Measurements from ENCODE around the gene ARHGEF6.
"Not testable (repeated sequence)": the region's sequence is repeated elsewhere in the genome, so short reads cannot be mapped to it uniquely, and the experiment has no call there.

ARHGEF6 gene

DNA sequence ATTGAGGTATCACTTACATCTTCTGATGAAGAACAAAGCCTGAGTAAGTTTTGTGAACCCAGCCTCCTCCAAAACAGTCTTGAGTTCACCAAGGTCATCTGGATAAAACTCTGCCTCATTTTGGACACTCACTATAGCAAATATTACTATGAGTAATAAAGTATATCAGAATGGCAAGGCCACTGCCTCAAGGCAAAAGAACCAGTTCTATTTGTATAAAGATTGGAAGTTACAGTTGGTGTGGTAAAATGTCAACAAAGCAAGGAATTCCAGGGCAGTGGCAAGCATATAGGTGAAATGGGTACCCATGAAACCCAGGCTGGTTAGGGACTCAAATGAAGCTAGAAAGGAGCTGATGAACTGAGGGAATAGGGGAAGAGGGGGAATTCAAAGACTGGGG is 2.4 kb upstream of the ARHGEF6 start:
- DNase-seq (ENCODE audit: low read depth), result no peak

DNA sequence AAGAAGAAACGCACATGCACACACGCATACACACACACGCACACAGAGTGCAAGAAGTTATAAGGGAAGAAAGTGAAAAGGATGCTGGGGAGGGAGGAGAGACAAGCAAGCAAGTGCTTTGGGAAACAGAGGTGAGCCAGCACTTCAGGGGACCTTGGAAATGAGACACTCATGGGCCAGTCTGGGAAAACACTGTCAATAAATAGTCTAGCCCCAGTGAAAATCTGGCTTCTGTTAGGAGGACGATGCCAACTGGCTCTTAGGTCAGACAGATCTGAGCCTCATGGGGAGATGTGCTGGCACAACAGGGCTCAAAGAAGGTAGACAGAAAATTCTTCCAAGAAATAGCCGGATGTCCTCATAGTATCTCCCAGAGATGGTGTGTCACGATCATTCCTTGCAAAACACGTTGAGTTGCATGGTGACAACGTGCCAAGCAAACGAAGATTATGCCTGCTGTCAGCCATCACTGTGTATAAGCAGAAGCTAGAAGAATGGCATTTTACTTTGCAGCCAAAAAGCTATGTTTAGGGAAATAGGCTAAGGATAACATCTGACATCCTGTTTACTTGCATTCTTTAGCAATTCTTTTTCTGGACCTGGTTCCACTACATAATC is 557 bp upstream of the ARHGEF6 start:
- DNase-seq (ENCODE audit: low read depth), result no peak

DNA sequence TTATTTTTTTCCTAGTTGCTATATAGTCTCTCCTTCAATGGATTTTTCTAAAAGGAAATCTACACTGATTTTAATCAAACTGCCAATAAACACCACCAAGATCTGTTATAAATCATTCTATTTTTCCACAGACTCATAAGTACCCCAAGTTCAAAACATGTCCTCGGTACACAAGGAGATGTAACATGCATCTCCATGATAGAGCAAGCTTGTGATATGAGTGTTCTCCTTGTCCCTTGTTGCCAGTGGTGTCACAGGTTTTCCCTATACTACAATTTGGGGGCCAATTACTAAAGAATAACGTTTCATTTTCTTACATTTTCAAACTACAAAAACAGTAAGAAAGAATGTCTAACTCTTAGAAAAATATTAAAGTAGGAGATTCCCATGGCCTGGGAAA is 491 bp downstream of the ARHGEF6 start:
- no peak for DNase-seq (ENCODE audit: low read depth)

DNA sequence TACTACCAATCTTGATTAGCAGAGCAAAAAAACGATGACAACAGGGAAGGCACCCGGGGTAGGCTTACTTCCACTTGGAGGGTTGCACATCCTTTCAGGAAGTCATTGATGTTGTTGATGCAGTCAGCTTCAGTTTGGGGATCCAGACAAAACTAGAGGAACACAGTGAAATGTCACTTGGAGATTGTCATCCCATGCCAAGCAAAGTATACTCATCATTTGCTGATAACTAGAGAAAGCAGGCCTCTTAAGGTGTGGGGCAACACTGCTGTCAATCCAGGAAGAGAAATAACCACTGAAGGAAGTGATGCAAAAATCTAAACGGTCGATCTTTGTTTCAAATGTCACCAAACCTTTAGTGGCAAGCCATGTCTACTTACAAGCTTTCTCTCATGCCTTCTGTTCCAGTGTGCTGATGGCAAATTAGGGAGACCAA is 1.4 kb downstream of the ARHGEF6 start:
- DNase-seq (ENCODE audit: low read depth), result no peak

DNA sequence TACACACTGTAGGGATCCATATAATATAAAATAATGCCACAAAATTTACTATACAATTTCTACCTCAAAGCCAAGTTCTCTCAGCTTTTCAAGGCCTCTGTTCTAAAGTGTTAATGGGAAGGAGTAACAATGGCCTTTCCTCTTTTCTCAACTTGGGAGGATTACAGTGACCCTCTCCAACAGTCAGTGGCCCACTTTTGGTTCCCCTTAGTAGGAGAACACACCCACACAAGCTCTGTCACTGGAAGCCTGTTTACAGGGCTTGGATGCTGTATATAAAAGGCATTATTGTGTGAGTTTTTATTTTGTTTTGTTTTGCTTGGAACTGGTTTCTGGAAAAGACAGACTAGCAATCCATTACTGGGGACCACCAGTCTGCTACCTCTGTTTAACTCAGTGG is 1.8 kb downstream of the ARHGEF6 start:
- no peak for DNase-seq (ENCODE audit: low read depth)

DNA sequence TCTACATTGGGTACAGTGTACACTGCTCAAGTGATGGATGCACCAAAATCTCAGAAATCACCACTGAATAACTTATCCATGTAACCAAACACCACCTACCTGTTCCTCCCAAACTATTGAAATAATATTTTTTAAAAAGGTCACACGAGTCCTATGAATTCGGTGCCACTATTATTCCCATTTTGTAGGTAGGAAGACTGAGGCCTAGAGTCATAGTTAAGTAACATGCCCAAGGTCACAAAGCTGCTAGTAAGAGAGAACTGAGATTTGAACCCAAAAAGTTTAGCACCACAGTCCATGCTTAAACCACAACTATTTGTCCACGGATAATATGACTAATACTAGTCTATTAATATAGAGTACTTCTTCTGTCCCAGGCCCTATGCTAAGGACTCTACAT is 2.7 kb downstream of the ARHGEF6 start:
- DNase-seq (ENCODE audit: low read depth), result no peak

DNA sequence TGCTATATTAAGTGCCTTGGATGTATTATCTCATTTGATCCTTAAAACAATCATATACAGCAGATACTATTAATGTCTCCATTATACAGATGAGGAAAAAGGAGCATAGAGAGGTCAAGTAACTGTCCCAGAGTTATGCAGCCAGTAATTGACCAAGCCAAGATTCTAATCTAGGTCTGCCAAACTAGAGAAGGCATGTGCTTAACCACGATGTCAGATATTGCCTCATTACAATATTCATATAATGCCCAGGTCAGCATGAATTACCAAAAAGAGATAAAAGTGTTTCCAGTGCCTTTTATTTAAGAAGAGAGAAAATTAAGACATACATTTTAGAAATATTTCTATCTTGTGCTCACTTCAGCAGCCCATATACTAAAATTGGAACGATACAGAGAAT is 7.1 kb downstream of the ARHGEF6 start:
- no peak for DNase-seq (ENCODE audit: low read depth)

DNA sequence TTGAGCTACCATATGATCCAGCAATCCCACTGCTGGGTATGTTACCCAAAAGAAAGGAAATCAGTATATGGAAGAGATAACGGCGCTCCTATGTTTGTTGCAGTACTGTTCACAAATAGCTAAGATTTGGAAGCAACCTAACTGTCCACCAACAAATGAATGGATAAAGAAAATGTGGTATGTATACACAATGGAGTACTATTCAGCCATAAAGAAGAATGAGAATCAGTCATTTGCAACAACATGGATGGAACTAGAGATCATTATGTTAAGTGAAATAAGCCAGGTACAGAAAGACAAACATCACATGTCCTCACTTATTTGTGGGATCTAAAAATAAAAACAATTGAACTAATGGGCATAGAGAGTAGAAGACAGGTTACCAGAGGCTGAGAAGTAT is 8.9 kb downstream of the ARHGEF6 start:
- DNase-seq (ENCODE audit: low read depth), result not testable (repeated sequence)

DNA sequence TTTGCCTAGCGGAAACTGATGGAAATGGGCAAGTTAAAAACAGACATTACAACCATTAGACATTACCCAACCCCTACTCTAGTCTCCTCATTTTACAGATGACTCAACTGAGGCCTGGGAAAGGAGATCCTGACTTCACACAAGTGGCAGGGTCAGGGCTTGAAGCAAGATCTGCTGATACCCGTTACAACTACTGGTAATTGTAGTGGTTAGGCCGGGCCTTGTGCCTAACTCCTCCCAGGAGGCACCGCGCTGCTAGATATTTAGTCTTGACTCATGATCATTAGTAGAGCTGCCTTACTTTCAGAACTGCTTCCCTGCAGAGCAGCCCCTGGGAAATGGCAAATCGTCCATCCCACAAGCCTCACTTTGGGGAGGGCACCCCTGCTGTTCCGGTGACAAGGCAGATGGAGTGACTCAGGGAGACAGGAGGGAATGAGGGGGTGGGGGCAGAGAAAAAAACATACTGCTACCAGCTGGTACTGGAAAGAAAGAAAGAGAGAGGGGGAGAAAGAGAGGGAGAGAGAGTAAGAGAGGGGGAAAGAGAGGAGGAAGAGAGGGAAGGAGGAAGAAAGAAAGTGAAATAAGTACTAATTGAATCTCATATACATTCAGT is 12.2 kb downstream of the ARHGEF6 start:
- DNase-seq (ENCODE audit: low read depth), result no peak

DNA sequence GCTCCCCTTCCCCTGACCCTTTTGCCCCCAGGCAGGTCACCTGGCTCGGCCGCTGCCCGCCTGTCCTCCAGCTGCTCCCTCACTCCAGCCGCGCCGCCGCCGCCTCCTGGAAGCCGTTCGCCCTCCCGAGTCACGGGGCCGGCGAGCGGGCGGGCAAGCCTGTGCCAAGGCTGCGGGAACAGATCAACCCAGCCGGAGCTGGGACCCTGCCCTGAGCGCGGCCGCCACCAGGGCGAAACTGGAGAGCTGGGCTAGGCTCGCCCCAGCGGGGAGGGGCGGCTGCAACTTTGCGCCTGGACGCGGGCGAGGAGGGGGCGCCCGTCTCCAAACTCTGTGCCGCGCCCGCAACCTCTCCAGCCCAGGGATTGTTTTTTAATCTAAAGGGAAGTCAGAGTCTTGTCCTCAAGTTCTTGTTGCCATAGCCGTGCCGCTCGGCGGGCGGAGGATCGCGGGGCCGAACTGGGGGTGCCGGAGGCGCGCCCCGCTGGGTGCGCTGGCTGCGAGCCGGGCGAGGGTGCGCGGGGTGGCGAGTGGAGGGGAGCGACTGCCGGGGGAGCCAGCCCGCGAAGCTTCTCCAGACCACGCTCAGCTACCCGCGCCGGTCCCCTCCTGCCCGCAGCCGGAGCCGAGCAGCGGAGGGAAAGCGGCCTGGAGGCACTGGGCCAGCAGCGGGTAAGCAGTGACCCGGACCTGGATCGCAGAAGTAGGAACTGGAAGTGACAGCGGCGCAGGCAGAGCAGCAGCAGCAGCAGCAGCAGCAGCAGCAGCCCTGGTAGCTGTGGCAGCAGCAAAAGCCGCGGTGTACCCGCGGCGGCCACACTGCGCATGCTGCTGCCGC is 13.4 kb downstream of the ARHGEF6 start:
- no peak for DNase-seq (ENCODE audit: low read depth)

DNA sequence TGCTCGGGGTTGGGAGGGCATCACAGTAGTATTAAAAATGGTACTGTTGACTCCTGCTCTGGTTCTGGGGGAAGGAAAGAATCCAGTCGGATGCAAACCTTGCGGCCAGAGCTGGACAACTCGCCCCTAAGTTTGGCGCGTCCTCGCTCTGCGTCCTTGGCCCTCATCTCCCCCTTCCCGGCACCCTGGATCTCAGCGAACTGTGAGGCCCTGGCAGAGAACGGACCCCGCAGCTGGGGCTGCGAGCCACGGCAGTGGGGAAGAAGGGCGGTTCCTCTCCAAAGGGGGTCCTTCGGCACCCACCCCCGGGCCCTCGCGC is 14.0 kb downstream of the ARHGEF6 start:
- DNase-seq (ENCODE audit: low read depth), result no peak

DNA sequence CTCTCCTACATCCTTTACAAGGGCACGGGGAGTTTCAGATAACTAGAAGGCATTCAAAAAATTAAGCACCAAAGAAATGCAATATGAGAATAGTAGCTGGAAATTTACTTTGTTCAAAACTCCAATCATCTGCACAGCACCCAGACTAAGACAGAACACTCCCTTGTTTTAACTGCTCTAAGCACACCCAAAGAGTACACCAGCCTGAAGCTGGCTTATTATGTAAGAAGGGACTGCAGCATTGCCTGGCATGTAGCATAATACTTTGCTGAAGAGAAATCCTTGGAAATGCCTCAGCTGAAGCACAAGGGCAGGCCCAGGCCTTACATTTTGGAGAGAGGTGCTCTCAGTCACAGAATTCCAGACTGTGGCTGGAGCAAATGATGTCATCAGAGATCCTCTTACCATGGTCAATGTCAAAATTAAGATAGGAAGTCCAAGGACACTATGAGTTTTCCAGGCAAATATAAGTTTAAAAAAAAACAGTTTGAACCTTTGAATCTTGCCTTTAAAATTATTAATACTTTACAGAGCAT is 14.8 kb downstream of the ARHGEF6 start:
- no peak for DNase-seq (ENCODE audit: low read depth)

DNA sequence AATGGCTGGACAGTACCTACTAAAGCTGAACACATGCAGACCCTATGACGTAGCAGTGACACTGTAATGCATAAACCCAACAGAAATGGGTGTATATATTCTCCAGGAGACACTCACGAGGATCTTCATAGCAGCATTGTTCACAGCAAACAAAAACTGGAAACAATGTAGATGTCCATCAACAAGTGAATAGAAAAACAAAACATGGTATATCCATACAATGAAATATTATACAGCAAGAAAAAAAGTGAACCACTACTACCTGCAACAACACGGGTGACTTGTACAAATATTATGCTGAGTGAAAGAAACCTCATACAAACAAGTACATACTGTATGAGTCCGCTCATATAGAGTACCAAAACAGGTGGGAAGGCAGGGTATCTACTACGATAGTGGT is 16.5 kb downstream of the ARHGEF6 start:
- no peak for DNase-seq (ENCODE audit: low read depth)

DNA sequence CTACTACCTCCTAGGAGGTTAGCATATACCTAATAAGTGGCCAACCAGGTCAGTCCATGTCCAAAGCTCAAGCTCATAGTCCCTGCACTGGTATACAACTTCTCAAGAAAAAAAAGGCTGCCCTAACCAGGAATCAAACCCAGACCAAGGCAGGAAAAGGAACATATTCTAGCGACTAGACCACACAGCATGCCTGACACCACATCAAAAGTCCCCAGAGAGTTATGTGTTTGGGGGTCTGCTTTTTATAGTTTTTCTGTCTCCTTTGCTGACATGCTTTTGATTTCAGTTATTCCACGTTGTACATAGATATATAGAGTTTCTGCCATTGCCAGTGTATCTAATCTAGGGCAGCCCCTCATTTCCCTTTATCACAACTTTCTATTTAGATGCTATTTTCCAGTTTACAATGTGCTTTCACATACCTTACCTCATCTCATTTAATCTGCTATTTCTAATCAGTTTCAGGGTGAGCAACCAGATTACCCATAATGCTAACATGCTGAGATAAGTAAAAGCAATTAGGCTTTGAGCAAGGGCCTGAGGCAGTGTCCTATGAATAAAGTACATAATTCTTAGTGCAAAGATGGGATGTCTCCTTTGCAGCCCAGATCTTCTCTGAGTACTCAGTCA is 17.8 kb downstream of the ARHGEF6 start:
- DNase-seq (ENCODE audit: low read depth), result no peak

DNA sequence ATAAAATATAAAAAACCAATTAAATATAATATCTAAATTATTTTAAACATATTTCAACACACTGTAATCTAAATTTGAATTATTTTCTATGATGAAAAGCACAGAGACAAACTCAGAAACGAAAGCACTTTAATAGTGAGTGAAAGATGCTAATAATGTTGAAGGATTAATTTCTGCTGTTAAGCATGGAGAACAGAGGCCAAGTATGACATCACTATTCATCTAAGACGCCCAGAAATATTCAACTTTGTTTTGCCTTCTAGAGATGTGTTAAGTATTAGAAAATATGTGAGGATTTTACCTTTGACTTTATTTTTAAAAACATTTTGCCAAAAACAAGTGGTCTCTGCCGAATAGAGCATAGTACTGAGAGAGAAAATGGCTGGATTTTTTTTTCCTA is 19.3 kb downstream of the ARHGEF6 start:
- no peak for DNase-seq (ENCODE audit: low read depth)

DNA sequence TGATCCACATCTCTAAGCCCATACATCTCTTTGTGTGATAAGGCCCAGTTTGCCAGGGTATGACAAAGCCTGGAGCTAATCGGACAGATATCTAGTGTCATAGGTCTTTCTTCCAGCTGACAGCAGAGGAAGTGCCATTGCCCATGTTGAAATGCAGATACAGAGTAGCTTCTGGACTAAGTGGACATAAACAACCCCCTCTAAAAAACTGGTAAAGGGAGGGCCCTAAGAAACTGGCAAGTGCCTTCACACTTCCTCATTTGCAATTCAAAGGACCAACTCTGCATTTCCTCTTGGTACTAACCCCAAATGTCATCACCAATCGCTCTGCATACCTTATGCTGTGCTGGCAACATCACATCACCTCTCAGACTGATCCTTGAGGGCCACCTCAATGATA is 20.8 kb downstream of the ARHGEF6 start:
- no peak for DNase-seq (ENCODE audit: low read depth)

DNA sequence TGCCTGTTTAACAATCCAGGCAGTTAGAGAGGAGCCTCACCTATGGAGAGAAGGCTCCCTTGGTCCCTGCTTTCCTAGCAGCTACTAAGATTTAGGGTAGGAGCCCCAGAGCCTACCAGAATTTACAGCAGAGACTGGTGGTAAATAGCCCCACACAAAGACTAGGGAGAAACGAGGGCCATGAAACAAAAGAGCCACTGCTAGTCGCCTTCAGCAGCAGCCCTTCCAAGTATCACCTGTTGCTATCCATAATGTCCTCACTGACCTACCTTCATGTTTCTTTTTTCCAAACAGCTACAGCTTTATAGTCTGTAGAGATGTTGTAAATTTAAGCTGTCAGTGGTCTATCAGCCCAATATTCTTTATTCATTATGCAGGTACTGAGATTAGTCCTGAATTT is 25.3 kb downstream of the ARHGEF6 start:
- DNase-seq (ENCODE audit: low read depth), result no peak

DNA sequence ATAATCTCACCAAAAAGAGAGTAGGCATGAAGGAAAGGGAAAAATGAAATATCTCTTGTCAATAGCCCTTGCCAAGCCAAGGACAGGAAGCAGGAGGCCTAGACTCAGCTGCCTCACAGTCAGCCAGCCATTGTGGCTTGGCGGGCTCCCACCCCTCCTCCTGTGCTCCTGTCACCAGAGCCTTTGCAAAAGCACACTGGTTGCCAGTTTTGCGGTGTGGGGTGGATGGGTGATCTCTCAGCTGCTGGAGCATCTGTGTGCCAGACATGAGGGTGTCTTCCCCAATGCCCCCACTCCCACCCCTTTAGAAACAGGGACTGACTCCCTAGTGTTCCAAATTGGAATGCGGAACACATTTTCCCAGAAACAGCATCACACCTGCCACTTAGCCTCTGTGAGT is 26.1 kb downstream of the ARHGEF6 start:
- no peak for DNase-seq (ENCODE audit: low read depth)

DNA sequence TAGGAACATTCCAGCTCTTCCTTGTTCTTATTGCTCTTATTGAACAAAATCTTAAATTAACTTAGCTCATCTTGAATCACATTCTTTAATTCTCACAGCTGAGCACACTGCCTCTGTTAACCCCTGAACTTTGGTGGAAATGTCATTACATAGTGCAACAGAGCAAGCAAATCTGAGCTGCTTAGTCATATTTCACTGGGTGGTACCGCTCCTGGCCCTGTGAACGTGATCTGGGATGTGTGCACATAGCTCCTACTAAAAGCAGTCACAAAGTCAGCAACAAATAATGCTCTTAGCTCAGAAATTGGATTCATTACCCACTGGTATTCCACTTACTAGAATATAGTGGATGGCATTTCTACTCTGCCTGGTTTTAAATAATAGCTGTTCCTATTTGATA is 27.9 kb downstream of the ARHGEF6 start:
- no peak for DNase-seq (ENCODE audit: low read depth)

DNA sequence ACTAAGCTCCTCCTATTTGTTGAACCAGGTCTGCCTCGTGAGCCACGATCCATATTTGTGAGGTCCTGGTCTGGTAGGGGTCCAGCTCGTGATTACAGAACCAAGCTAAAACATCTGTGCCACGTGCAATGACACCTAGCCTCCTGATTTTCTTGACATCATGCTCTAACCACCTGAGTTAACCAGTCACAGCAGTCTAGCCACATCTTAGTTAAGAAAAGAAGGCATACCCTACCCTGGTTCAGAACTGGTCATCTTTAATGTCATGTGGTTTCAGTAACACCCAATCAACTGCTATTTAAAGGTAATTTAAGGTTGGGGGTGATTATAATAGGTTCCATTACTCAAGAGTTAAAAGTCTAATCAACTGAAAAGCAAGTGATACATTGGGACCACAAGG is 28.4 kb downstream of the ARHGEF6 start:
- no peak for DNase-seq (ENCODE audit: low read depth)

DNA sequence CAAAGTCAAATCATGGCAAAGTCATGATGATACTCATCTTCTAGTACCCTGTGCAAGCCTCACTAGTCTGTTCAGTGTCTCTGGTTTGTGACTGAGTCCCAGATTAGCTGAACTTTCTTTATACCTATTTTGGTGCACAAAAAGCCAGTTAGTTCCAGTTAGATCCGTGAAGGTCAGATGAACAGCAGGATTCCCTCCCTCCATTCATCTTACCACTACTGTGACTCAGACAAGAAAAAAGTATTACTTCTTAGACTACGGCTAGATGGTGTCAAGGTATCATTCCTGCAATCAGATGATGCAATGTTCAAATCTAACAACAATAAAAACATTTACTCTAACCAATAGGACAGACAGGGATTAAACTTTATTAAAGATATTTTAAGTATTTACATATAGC is 30.4 kb downstream of the ARHGEF6 start:
- DNase-seq (ENCODE audit: low read depth), result no peak
